Measurements from ENCODE around the gene GMPPB.
"Not testable (repeated sequence)": the region's sequence is repeated elsewhere in the genome, so short reads cannot be mapped to it uniquely, and the experiment has no call there.

The GMPPB gene

DNA sequence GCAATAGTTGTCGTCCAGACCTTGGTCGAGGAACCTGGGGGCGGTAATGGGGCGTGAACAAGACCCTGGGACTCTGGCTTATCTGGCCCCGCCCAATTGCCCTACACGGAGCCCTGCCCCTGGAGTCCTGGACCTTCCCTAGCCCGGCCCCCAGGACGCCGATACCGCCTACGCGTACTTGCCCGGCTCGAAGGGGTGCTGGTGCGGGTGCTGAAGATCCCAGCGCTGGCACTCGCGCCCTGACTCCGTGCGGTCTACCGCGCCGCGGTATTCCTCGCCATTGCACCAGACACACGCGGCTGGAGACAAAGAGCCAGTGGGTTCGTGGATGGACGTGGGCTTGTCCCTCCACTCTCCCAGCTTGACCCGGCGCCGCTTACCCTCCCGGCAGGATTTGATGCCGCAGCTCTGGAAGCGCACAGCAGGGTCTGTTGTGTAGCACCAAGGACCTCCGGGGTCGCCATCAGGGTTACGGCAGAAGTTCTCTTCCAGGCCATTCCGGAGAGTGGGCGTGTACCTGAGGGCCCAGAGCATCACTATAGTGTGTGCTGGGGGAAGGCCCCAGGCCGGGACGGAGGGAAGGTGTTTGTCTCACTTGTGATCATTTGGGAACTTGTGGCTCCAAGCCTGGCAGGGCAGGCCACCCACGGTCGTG, 36.9 kb downstream of the GMPPB start:
- H3K27me3 ChIP-seq (replicated peaks; ENCODE audit: insufficient read depth, low read length); H3K9me3 ChIP-seq (replicated peaks; ENCODE audit: insufficient read depth, low read length); H3K27ac ChIP-seq (ENCODE audit: low read length); H3K4me2 ChIP-seq (ENCODE audit: low read depth, low read length); H3K4me1 ChIP-seq (ENCODE audit: low read length); H3K4me3 ChIP-seq (ENCODE audit: low read length); H3K9me2 ChIP-seq (replicated peaks; ENCODE audit: insufficient read depth, low read length); H4K20me1 ChIP-seq (ENCODE audit: insufficient read depth, low read length); H3F3A ChIP-seq (ENCODE audit: insufficient read depth, low read length); H3K36me3 ChIP-seq (replicated peaks; ENCODE audit: insufficient read depth, low read length); DNase-seq; H2AFZ ChIP-seq (ENCODE audit: low read length); H3K9ac ChIP-seq (ENCODE audit: low read length): not testable (repeated sequence)
- peaks cover 18% of the 10 kb centered on the region for H3K79me2 ChIP-seq (ENCODE audit: low read length)

DNA sequence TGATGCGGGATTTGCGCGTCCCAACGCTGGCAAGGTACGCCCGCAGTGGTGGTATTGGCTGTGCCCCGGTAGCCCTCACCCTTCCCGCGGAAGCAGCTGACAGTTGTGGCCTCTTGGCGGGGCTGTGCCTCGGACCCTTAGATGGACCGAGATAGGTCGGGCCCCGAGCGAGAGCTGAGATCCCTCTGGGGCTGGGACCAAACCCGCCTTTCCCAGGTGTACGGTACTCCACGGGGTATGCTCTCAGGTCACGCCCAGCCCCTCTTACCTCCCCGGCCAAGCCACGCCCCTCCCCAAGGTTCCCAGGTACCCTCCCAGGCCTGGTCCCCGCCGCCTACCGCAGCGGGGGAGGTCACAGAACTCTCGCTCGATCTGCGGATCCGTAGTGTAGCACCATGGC, 37.4 kb downstream of the GMPPB start:
- not testable (repeated sequence) for DNase-seq; H3K36me3 ChIP-seq (replicated peaks; ENCODE audit: insufficient read depth, low read length)

DNA sequence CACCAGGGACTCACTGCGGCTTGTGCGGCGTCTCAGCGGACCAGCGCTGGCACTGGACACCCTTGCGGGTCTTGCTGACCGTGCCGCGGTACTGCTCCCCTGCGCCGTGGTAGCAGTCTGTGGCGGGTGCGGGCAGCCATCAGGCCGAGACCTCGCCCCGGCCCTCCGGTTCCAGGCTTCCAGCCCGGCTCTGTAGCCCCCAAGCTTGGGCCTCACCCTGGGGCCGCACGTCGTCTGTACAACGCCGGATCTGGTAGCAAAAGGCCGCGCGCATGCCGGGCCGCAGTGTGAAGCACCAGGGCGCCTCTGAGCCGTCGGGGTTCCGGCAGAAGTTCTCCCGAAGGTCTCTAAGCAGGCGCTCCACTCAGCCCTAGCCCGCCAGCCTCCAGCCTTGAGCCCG, 37.9 kb downstream of the GMPPB start:
- H2AFZ ChIP-seq (ENCODE audit: low read length); H3K4me2 ChIP-seq (ENCODE audit: low read depth, low read length); H3K27me3 ChIP-seq (replicated peaks; ENCODE audit: insufficient read depth, low read length); H3F3A ChIP-seq (ENCODE audit: insufficient read depth, low read length); H3K9ac ChIP-seq (ENCODE audit: low read length); H3K4me3 ChIP-seq (ENCODE audit: low read length); H3K27ac ChIP-seq (ENCODE audit: low read length); H3K9me3 ChIP-seq (replicated peaks; ENCODE audit: insufficient read depth, low read length); H3K36me3 ChIP-seq (replicated peaks; ENCODE audit: insufficient read depth, low read length); H4K20me1 ChIP-seq (ENCODE audit: insufficient read depth, low read length); H3K9me2 ChIP-seq (replicated peaks; ENCODE audit: insufficient read depth, low read length); H3K4me1 ChIP-seq (ENCODE audit: low read length); DNase-seq: not testable (repeated sequence)
- H3K79me2 ChIP-seq (ENCODE audit: low read length), result peaks cover 12% of the 10 kb centered on the region

More for the DNA sequence above, 37.4 kb downstream of the GMPPB start:
- not testable (repeated sequence) for H4K20me1 ChIP-seq (ENCODE audit: insufficient read depth, low read length); H3K9me3 ChIP-seq (replicated peaks; ENCODE audit: insufficient read depth, low read length); H3K9me2 ChIP-seq (replicated peaks; ENCODE audit: insufficient read depth, low read length); H3K4me3 ChIP-seq (ENCODE audit: low read length); H3K27ac ChIP-seq (ENCODE audit: low read length); H3F3A ChIP-seq (ENCODE audit: insufficient read depth, low read length); H3K4me1 ChIP-seq (ENCODE audit: low read length); H2AFZ ChIP-seq (ENCODE audit: low read length); H3K27me3 ChIP-seq (replicated peaks; ENCODE audit: insufficient read depth, low read length); H3K9ac ChIP-seq (ENCODE audit: low read length); H3K4me2 ChIP-seq (ENCODE audit: low read depth, low read length)
- peaks cover 15% of the 10 kb centered on the region for H3K79me2 ChIP-seq (ENCODE audit: low read length)

DNA sequence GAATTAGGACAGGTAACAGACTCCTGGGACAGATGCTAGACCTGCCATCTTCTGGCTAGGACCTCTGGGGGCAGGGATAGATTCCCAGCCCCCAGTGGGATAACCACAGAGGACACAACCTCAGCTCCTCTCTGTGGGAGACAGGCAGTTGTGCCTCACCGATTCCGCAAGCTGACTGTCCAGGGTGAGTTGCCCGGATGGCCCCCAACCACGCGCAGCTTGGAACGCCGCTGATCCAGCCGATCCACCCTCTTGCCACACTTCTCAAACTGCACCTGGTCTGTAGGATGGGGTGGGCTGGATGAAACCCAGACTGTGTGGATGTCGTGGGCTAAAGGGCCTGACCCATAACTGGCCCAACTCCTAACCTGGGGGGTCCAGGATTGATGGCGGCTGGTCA, 38.6 kb downstream of the GMPPB start:
- H3K27ac ChIP-seq (ENCODE audit: low read length); H3K79me2 ChIP-seq (ENCODE audit: low read length); H4K20me1 ChIP-seq (ENCODE audit: insufficient read depth, low read length); H3K4me3 ChIP-seq (ENCODE audit: low read length); H3F3A ChIP-seq (ENCODE audit: insufficient read depth, low read length); H3K9ac ChIP-seq (ENCODE audit: low read length); H2AFZ ChIP-seq (ENCODE audit: low read length); H3K4me1 ChIP-seq (ENCODE audit: low read length); H3K27me3 ChIP-seq (replicated peaks; ENCODE audit: insufficient read depth, low read length); H3K4me2 ChIP-seq (ENCODE audit: low read depth, low read length); DNase-seq; H3K9me3 ChIP-seq (replicated peaks; ENCODE audit: insufficient read depth, low read length); H3K9me2 ChIP-seq (replicated peaks; ENCODE audit: insufficient read depth, low read length); H3K36me3 ChIP-seq (replicated peaks; ENCODE audit: insufficient read depth, low read length): not testable (repeated sequence)

DNA sequence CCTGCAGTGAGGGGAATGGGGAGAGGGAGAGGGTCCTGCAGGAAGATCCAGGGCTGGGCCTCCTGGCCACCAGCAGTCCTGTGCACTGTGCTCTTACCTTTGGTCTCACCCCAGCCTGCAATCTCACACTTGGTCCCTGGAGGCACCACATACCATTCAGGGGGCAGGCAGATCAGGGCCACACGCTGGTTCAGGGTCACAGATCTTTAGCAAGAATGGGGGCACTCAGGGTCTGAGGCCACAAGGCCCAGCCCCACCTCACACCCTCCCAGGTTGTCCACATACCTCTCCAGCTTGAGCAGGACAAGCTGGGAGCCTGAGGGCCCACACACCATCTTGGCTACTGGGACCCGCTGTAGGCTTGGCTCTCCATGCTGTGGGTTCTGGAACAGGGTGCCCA, 39.3 kb downstream of the GMPPB start:
- H2AFZ ChIP-seq (ENCODE audit: low read length); H3K79me2 ChIP-seq (ENCODE audit: low read length); H3K27ac ChIP-seq (ENCODE audit: low read length); H3K36me3 ChIP-seq (replicated peaks; ENCODE audit: insufficient read depth, low read length); DNase-seq; H3K4me1 ChIP-seq (ENCODE audit: low read length); H3K9me2 ChIP-seq (replicated peaks; ENCODE audit: insufficient read depth, low read length); H3K9ac ChIP-seq (ENCODE audit: low read length); H3K4me3 ChIP-seq (ENCODE audit: low read length); H3F3A ChIP-seq (ENCODE audit: insufficient read depth, low read length); H4K20me1 ChIP-seq (ENCODE audit: insufficient read depth, low read length); H3K9me3 ChIP-seq (replicated peaks; ENCODE audit: insufficient read depth, low read length); H3K4me2 ChIP-seq (ENCODE audit: low read depth, low read length); H3K27me3 ChIP-seq (replicated peaks; ENCODE audit: insufficient read depth, low read length): not testable (repeated sequence)

DNA sequence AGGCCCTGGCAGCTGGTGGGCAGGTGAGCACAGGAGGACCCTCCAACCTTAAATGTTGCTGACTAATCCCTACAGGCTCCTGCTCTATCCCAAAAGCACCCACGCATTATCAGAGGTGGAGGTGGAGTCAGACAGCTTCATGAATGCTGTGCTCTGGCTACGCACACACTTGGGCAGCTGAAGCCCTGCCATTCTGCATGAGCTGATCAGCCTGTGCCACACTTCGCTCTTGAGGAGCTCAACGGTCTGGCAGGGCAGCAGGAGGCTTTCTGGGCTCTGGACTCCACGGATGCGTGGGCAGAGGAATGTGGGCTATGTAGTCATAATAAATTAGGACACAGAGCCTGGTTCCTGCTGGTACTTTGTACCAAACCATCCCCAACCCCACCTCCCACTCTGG, 40.6 kb downstream of the GMPPB start:
- no peaks in the 10 kb centered on the region for H3K27me3 ChIP-seq (replicated peaks; ENCODE audit: insufficient read depth, low read length)
- no peak overlapping the region for H3K27ac ChIP-seq (ENCODE audit: low read length)
- DNase-seq, result no peak
- no peak overlapping the region for H3K9ac ChIP-seq (ENCODE audit: low read length)
- no peak for TF ChIP-seq EZH2 (optimal IDR thresholded peaks at IDR 0.05; ENCODE audit: low read depth, low read length)
- TF ChIP-seq EZH2phosphoT487 (IDR thresholded peaks at IDR 0.05; ENCODE audit: low read length), result no peak
- TF ChIP-seq, protein P1, sequence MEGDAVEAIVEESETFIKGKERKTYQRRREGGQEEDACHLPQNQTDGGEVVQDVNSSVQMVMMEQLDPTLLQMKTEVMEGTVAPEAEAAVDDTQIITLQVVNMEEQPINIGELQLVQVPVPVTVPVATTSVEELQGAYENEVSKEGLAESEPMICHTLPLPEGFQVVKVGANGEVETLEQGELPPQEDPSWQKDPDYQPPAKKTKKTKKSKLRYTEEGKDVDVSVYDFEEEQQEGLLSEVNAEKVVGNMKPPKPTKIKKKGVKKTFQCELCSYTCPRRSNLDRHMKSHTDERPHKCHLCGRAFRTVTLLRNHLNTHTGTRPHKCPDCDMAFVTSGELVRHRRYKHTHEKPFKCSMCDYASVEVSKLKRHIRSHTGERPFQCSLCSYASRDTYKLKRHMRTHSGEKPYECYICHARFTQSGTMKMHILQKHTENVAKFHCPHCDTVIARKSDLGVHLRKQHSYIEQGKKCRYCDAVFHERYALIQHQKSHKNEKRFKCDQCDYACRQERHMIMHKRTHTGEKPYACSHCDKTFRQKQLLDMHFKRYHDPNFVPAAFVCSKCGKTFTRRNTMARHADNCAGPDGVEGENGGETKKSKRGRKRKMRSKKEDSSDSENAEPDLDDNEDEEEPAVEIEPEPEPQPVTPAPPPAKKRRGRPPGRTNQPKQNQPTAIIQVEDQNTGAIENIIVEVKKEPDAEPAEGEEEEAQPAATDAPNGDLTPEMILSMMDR (IDR thresholded peaks at IDR 0.05; ENCODE audit: low read length), result no peak
- H3K79me2 ChIP-seq (ENCODE audit: low read length), result no peaks in the 10 kb centered on the region
- H3F3A ChIP-seq (ENCODE audit: insufficient read depth, low read length), result no peaks in the 10 kb centered on the region
- H3K4me3 ChIP-seq (ENCODE audit: low read length), result no peak overlapping the region
- no peaks in the 10 kb centered on the region for H4K20me1 ChIP-seq (ENCODE audit: insufficient read depth, low read length)
- no peaks in the 10 kb centered on the region for H3K4me1 ChIP-seq (ENCODE audit: low read length)
- no peaks in the 10 kb centered on the region for H3K9me3 ChIP-seq (replicated peaks; ENCODE audit: insufficient read depth, low read length)
- no peak overlapping the region for H2AFZ ChIP-seq (ENCODE audit: low read length)
- H3K36me3 ChIP-seq (replicated peaks; ENCODE audit: insufficient read depth, low read length), result no peaks in the 10 kb centered on the region
- no peak overlapping the region for H3K4me2 ChIP-seq (ENCODE audit: low read depth, low read length)
- no peaks in the 10 kb centered on the region for H3K9me2 ChIP-seq (replicated peaks; ENCODE audit: insufficient read depth, low read length)

Data from MM.1S (cell line).